Muscle layer of duodenum (tissue), 2 donors: ENCODE measurements around the gene TMEM47.

Experiments used
- H3K27ac ChIP-seq: one replicate; pipeline ENCODE4 v1.7.0; 2013; ENCODE audit warnings: mild to moderate bottlenecking, low read length
- H3K27me3 ChIP-seq: one replicate; pipeline ENCODE4 v1.7.0; 2013; ENCODE audit warnings: low read depth, mild to moderate bottlenecking, control low read depth, low read length
- H3K36me3 ChIP-seq, 2 donors: one replicate each; pipeline ENCODE4 v1.7.0; 2013; ENCODE audit warnings: low read length in 2 of 2, control low read depth in 1 of 2, mild to moderate bottlenecking in 1 of 2; ENCODE audit not compliant: insufficient read depth in 2 of 2, control insufficient read depth in 1 of 2
- H3K4me1 ChIP-seq, 2 donors: one replicate each; pipeline ENCODE4 v1.7.0; 2013; ENCODE audit warnings: low read length in 2 of 2, mild to moderate bottlenecking in 2 of 2, control low read depth in 1 of 2, moderate library complexity in 1 of 2; ENCODE audit not compliant: insufficient read depth in 2 of 2, control insufficient read depth in 1 of 2
- H3K4me3 ChIP-seq, 2 donors: one replicate each; pipeline ENCODE4 v1.7.0; 2013; ENCODE audit warnings: low read length in 2 of 2, low read depth in 1 of 2, mild to moderate bottlenecking in 1 of 2
- H3K9me3 ChIP-seq, 2 donors: one replicate each; pipeline ENCODE4 v1.7.0; 2013; ENCODE audit warnings: low read length in 2 of 2, control low read depth in 1 of 2, mild to moderate bottlenecking in 1 of 2; ENCODE audit not compliant: control insufficient read depth in 1 of 2
- donor health status: healthy.

TMEM47 gene

DNA sequence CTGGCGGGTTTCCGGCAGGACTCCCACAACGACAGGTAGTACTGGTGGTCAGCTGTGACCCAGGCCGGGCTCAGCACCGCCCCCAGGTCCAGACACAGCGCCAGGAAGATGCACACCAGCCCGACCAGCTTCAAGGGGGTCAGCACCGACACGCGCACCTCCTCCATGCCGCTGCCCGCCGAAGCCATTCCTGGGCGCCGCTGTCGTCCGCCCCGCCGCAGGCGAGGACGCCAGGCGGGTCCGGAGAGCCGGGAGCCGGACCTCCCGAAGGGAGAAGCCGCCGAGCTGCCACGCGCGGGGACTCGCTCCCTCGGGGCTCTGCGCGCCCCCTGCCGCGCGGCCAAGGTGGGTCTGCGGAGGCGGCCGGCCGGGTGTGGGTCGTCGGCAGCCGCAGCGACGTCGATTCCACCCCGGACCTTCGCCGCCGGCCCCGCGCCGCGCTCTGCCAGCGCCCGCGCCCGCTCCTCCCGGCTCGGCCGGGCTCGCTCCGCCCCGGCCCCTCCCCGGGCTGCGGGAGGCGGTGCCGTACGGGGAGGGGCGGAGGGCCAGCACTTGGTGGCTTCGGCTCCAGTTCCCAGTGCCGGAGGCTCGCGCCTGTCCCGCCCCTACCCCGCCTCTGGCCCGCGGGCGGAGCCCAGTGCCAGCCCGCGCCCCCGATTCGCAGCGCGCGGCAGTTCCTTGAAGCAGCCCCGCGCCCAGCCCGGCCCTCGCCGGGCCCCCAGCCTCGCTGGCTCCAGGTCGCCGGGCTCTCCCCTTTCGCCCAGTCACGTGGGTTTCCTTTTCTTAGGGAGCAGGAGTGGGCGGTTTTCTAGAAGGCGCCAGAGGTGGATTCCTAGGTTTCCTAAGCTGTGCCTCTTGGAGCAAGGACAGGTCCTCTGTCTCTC, at the start of gene TMEM47:
Gene TMEM47 (minus strand): TSS at position 444 of the 884 bp plus-strand sequence. CDS start 256 bp downstream, at position 188.
- H3K36me3 ChIP-seq = no peaks in the 10 kb centered on the region
- H3K4me3 ChIP-seq = peak within 1 kb of the TSS; percentile 65 to 70
- peak within 1 kb of the TSS; percentile 75 for H3K27ac ChIP-seq
- no peaks in the 10 kb centered on the region for H3K27me3 ChIP-seq
- peaks cover 0 to 6% of the 10 kb centered on the region in 2 donors for H3K4me1 ChIP-seq
- no peaks in the 10 kb centered on the region for H3K9me3 ChIP-seq

DNA sequence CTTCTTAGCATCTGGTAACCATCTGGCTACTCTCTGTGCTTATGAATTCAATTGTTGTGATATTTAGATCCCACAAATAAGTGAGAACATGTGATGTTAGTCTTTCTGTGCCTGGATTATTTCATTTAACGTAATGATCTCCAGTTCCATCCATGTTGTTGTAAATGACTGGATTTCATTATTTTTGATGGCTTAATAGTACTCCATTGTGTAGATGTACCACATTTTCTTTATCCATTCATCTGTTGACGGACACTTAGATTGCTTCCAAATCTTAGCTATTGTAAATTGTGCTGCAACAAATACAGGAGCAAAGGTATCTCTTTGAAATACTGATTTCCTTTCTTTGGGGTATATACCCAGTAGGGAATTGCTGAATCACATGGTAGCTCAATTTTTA, 30.0 kb upstream of the TMEM47 start:
- Histone ChIP-seq H3K36me3 (no peaks in the 10 kb centered on the region), H3K9me3 (peaks cover 0 to 5% of the 10 kb centered on the region in 2 donors)

GRCh38 chrX:34659575-34659974, 2.5 kb upstream of the TMEM47 start:
- no peaks in the 10 kb centered on the region for H3K4me1 ChIP-seq
- H3K27me3 ChIP-seq = no peaks in the 10 kb centered on the region
- H3K36me3 ChIP-seq = no peaks in the 10 kb centered on the region
- H3K4me3 ChIP-seq = no peak overlapping the region
- H3K9me3 ChIP-seq = no peaks in the 10 kb centered on the region
- no peak overlapping the region for H3K27ac ChIP-seq

More for the DNA sequence above, 30.0 kb upstream of the TMEM47 start:
- Histone ChIP-seq H3K4me1 (no peaks in the 10 kb centered on the region), H3K27ac (no peak overlapping the region), H3K27me3 (no peaks in the 10 kb centered on the region), H3K4me3 (no peak overlapping the region)

GRCh38 chrX:34658326-34658725, 1.2 kb upstream of the TMEM47 start:
- Histone ChIP-seq H3K27ac (no peak overlapping the region), H3K4me3 (no peak overlapping the region), H3K27me3 (no peaks in the 10 kb centered on the region), H3K36me3 (no peaks in the 10 kb centered on the region), H3K4me1 (peaks cover 0 to under 1% of the 10 kb centered on the region in 2 donors), H3K9me3 (no peaks in the 10 kb centered on the region)

GRCh38 chrX:34657726-34658070, 613 bp upstream of the TMEM47 start:
- H3K27me3 ChIP-seq = no peaks in the 10 kb centered on the region
- H3K4me3 ChIP-seq = peak overlapping the region; percentile 42 to 58
- H3K27ac ChIP-seq = no peak overlapping the region
- no peaks in the 10 kb centered on the region for H3K36me3 ChIP-seq
- no peaks in the 10 kb centered on the region for H3K9me3 ChIP-seq
- peaks cover 0 to 5% of the 10 kb centered on the region in 2 donors for H3K4me1 ChIP-seq

DNA sequence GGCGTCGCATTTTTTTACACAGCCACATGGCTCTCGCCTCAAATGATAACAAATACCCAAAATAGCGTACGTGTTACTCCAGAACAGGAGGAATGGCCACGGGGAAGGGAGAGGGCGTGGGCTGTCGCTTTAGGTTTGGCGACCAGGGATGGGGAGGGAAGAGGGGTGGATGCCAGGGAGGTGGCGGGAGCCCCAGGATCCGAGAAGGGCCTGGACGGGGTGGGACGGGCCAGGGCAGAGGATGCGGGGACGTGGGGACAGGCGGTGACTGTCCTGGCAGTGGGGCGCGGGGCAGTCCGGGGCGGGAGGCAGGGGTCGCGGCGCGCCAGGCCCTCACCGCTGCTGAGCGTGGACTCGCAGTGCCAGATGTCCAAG, 631 bp downstream of the TMEM47 start:
- peaks cover 0 to 6% of the 10 kb centered on the region in 2 donors for H3K4me1 ChIP-seq
- H3K27ac ChIP-seq = peak overlapping the region; percentile 75
- H3K36me3 ChIP-seq = no peaks in the 10 kb centered on the region
- no peaks in the 10 kb centered on the region for H3K9me3 ChIP-seq
- no peaks in the 10 kb centered on the region for H3K27me3 ChIP-seq
- peak overlapping the region; percentile 65 to 70 for H3K4me3 ChIP-seq

DNA sequence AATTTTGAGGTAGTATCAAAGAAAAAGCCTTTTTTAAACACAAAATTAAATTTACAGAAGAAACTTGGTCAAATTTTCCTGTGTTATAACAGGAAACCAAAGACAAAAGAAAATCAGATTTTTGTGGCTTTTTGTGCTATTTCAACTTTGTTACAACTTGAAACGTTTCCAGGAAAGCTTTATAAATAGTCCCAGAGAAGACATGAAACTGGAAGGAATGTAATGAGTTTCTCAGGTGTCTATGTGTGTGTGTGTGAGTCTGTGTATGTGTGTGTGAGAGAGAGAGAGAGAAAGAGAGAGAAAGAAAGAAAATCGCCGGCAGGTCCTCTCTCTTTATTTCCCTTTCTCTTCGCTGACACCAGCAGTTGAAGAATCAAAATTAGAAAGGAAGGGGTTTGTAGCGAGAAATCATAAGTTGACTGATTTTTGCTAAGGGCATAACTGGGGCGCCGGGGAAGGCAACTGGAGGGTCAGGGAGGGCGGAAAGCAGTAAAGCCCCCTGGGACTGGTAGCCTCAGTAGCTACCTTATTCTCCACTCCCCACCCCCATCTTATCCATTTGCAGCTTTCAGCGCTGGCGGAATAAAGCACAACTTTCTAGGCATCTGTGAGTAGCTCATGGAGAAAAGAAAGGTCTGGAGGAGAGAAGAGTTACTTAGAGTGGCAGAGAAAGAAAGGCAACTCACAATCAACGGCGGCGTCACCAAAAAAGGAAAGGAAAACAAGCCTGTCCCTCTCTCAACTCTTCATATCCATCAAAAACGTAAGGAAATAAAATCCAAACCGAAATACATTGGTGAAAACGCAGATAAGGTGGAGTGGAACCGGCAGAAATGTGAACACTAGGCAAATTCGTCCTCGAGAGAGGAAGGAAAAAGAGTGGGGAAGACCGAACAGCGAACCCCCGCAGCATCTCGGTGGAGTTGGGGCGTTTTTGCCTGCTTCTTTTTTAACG, 1.3 kb downstream of the TMEM47 start:
- peak overlapping the region; percentile 75 for H3K27ac ChIP-seq
- no peaks in the 10 kb centered on the region for H3K27me3 ChIP-seq
- H3K36me3 ChIP-seq = no peaks in the 10 kb centered on the region
- H3K9me3 ChIP-seq = no peaks in the 10 kb centered on the region
- peak overlapping the region; percentile 65 to 70 for H3K4me3 ChIP-seq
- peaks cover 0 to 6% of the 10 kb centered on the region in 2 donors for H3K4me1 ChIP-seq

GRCh38 chrX:34654696-34655490, 2.2 kb downstream of the TMEM47 start:
- Histone ChIP-seq H3K27me3 (no peaks in the 10 kb centered on the region), H3K9me3 (no peaks in the 10 kb centered on the region), H3K4me1 (peaks cover 0 to 6% of the 10 kb centered on the region in 2 donors), H3K4me3 (peak overlapping the region; percentile 65 to 70), H3K36me3 (no peaks in the 10 kb centered on the region), H3K27ac (peak overlapping the region; percentile 75)

DNA sequence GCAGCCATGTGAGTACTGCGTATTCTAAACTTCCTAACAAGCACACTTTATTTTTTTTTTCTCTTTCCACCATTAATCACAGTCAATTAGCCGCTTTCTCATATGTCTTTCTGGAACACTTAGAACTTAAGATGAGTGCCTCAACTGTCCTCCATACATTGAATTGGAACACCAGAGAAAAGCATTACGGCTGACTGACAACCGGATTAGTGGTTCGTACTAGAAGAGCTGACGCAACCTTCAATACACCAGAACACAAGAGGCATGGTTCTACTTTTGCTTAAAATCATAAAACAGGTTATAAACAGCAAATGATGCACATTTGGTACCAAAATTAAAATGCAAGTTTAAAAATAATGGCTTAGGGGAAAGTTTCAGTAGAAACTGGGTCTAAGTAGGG, 3.3 kb downstream of the TMEM47 start:
- no peaks in the 10 kb centered on the region for H3K9me3 ChIP-seq
- peaks cover 0 to 6% of the 10 kb centered on the region in 2 donors for H3K4me1 ChIP-seq
- no peaks in the 10 kb centered on the region for H3K27me3 ChIP-seq
- H3K27ac ChIP-seq = peak overlapping the region; percentile 75
- H3K36me3 ChIP-seq = no peaks in the 10 kb centered on the region
- H3K4me3 ChIP-seq = peak overlapping the region; percentile 36 to 65

DNA sequence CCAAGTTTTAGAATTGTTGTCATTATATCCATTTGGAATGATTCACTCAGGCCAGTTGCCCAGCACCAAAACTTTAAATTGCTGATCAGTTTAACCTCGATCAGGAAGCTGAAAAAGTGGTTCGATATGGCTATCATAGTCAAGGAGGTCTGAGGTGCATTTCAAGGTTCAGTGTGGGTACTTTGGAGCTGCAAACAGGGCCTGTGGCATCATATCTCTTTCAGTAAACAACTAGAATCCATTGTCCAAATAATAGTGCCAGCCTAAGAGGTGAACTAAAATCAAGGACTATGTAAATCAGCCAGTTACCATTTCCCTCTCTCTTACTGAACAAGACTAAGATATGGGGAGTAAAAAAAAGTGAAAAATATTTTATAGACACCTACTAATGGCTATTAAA, 14.2 kb downstream of the TMEM47 start:
- no peaks in the 10 kb centered on the region for H3K27me3 ChIP-seq
- H3K4me1 ChIP-seq = peaks cover 0 to 3% of the 10 kb centered on the region in 2 donors
- H3K27ac ChIP-seq = no peak overlapping the region
- H3K36me3 ChIP-seq = no peaks in the 10 kb centered on the region
- H3K4me3 ChIP-seq = no peak overlapping the region
- H3K9me3 ChIP-seq = no peaks in the 10 kb centered on the region
